EL (cell line): ENCODE measurements around the gene PLXNA4.
A peak's percentile ranks its signal among the peaks of the same experiment; 100 is the strongest.

Experiments used
- DNase-seq: peaks from one replicate; pipeline ENCODE4 v3.0.0-alpha.2; 2016

Gene PLXNA4

GRCh38 chr7:132295175-132295574 is 281.1 kb downstream of the PLXNA4 start:
- peak; percentile 10 for DNase-seq

GRCh38 chr7:132292803-132293202 is 283.5 kb downstream of the PLXNA4 start:
- peak; percentile 2 for DNase-seq

DNA sequence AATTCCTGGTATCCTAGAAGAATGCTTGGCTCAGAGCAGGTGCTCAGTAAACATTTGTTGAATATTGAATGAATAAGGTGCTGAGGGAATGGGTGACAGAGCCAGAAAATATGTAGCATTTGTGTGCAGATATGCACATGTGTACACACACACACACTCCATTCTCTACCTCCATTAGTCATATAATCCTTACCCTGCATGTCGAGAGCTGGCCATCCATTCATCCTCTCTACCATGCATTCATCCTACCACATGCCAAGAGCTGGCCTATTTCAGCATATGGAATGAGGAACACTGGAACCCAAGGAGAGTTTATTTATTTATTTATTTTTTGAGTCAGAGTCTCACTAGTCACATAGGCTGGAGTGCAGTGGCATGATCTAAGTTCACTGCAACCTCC is 284.8 kb downstream of the PLXNA4 start:
- no peak for DNase-seq

DNA sequence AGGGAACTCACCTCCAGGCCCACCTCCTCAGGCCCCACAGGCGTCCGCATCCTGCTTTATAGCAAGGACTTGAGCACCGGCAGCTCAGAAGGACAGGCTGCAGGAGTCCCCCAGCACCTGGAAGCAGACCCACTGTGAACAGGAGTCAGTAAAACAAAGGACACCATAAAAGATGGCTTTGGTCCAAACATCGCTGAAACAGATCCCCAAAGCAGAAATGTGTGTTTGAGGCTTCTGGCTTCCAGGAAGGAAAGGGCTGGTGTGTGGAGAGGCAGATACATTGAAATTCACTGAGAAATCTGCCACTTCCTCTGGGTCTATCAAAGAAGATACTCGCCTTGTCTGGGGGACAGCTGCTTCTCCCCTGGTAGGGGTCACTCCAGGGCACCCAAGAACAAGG is 286.2 kb downstream of the PLXNA4 start:
- no peak for DNase-seq

- no peak for DNase-seq
These were observed 289.4 kb downstream of the PLXNA4 start for GRCh38 chr7:132286836-132287235.

- no peak for DNase-seq
These were observed 295.9 kb downstream of the PLXNA4 start for GRCh38 chr7:132280335-132280734.

DNA sequence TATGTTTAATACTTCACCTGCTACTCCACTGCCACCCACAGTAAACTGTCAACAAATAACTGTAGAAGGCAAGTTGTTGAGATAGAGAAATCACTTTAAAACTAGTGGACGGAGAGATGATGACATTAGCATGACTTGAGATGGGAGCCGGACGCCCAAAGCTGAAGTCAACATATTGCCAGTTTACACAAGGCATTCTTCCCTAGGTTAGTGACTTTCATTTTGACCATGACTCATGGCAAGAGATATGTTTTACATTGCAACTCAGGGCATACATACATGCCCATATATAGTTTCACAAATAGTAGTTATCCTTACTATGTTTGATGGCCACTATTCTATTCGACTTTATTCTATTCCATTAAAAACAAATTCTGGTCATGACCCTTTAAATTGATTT is 296.6 kb downstream of the PLXNA4 start:
- DNase-seq: no peak

DNA sequence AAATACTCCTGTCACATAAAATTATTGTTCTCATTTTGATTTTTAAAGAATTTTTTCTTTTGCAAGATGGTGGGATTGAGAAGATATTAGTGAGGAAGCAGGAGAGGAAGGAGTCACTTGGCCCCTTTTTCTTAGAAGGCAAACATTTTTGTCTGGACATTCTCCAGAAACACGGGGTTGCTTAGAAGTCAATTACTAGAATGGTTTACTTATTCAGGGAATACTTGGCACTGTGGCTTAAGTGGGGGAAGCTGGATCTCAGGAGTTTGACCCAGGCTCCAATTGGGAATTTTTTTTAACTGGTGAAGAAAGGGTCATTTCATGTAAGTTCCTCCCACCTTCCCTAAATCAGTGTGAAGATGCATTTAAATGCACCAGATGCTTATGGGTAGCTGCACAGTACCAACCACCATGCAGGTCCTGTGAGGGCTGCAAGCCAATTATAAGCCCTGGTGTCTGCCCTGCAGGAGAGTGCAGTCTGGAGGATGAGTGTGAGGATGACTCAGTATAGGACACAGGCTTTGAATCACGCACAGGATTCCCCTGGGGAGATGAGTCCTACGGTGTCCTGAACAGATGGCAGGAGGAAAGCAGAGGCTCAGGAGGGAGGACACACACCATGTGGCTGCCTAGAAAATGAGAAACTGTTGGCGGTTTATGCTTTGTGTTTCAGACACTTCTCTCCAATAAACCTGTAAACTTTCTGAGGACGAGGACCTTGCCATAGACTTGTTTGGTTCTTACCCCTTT is 299.1 kb downstream of the PLXNA4 start:
- peak; percentile 42 for DNase-seq

DNA sequence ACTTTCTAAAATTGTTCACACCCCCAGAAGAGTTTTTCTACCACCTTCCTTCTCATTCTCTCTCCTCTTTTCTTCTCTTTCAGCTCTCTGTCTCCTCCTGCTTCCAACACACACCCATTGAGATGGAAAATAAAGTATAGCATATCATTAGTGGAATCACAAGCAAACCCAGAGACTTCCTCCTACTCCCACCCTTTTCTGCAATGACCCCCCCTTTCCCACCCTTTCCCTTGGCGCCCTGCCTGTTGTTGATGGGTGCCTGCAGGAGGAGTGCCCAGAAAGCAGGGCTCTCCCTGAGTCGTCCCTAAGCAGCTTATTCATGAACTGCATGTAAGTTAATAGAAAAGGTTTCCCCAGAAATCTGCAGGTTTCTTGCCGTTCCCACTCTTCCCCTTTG is 300.0 kb downstream of the PLXNA4 start:
- DNase-seq: no peak

GRCh38 chr7:132275416-132276233 is 300.6 kb downstream of the PLXNA4 start:
- DNase-seq: no peak

GRCh38 chr7:132272763-132273371 is 303.4 kb downstream of the PLXNA4 start:
- DNase-seq: no peak

DNA sequence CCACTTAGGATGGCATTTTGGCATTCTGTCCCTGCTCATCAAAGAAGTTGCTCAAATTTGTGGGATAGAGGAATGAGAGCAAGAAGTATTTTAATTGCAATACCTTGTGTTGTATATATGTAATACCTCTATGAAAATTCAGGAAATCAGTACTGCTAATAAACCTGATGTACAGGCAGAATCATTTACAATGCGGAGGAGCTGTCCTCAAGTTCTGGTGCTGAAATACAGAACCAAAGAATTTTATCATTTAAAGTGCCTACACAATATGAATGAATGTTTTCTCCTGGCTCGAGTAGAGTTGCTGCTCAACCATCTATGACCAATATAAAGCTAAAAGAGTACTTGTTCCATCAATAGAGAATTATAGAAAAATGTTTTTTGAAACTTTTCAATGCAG is 305.8 kb downstream of the PLXNA4 start:
- no peak for DNase-seq

DNA sequence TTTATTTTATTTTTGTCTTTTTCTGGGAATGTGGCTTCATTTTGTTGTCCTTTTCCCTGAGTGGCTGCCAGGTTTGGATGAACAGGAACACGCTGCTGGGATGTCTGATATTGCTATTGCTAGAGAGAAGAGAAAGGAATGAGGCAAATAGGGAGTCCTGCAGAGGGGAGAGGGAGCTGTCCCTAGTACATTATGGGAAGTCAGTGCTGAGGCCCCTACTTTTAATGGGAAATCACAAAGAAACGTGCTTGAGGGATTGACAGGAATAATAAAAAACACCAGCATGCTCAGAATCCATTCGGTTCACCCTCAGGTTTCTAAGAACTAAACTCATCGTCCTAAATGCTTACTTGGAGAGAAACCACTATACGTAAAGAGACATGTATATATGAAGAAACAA is 306.6 kb downstream of the PLXNA4 start:
- DNase-seq: no peak

DNA sequence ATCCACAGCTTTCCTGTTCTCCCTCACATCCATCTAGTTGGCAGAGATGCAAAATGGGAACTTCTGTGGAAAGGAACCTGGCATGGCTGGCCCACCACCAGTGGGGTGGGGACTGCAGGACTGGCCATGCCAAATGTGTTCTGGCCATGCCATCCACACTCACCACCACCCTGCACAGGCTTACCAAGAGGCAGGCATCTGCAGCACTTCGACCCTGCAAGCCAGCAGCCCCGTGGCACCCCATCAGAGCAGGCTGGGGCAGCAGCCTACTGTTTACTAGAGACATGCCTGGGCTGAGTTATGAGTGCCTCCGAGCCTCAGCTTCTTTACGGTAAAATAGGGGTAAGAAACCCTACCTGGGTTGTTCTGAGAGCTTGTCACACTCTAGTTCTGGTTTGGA is 313.1 kb downstream of the PLXNA4 start:
- DNase-seq: no peak

DNA sequence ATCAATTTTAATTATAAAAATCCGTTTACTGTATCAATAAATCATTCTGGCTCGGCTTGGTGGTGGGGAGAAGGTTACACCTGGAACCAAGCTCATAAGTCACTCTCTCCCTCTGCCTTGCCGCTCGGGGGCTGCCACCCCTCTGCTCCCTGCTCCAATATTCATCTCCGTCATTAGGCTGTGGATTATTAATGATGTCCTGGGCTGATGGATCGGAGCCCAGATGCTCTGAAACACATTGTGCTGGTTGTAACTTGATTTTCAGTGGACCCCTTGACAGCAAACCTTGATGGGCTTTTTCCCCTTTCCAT is 314.2 kb downstream of the PLXNA4 start:
- no peak for DNase-seq

DNA sequence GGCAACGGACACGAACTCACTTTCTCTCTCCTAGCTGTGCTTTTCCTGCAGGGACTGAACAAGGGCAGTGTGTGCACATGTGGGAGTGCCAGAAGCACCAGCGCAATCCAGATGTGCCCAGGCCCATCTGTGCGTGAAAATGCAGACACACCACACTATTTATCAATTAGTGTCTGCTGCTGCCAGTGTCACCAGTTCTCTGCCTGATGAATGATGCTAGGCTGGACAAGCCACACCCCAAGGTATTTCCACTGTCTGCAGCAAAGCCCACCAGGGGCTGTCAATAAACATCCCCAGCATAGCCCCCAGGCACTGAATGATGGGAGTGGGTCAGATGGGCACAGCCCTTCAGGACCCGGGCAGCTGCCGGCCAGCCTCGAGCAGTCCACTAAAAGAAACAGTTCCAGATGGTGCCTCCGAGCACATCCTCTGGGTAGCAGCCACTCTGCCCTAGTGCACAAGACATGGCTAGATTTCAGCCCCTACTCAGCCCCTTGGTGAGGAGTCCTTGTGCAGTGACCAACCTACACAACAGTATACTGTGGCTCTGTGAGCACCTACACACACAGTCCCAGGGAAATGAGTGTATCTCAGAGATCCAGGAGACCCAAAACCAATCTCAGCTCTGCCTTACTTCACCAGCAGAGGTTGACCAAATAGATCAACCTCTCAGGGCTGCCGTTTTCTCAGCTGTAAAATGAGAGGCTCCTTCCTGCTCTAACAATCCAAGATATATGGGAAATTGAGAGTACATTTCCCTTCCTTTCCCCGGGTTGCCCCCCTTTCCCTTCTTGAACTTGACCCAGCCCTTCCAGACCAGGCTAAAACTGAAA is 314.7 kb downstream of the PLXNA4 start:
- no peak for DNase-seq

DNA sequence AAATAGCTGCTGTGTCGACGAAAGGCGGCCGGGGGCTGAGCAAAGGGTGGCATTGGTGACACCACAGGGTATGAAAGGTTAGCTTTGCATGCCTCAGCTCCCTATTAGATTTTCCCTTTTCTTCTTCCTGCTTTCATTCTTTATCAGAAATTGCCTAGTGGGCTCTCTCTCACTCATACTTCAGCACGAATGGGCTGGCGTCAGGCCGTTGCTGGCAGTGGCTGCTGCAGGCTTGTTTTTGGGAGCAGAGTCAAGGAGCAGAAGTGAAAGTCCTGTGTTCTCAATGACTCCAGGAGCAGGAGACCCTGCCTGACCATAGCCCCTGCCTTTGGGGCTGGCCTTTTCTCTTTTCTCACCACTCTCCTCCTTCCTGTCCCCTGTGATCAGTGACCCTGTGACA is 318.0 kb downstream of the PLXNA4 start:
- DNase-seq: no peak

GRCh38 chr7:132257253-132257652 is 319.0 kb downstream of the PLXNA4 start:
- DNase-seq: no peak

DNA sequence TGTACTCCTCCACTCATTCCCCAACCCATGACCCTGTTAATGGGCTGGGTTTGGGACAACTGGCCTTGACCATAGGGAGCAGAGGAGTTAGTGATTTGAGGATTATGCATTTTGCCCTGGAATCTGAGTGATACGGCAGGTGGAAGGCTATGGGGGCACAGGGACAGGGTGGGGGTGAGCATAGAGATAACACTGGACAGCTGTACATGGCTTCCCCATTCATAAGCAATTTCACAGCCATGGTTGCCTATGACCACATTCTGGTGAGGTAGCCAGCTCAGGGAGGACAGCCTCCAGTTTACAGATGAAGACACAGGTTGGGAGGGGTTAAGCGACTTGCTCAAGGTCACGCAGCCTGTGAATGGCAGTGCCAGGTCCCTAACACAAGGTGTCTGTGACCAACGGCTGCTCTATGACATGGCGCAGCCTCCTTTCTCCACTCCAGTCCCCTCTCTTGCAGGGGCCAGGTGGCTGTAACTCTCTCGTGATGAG is 319.5 kb downstream of the PLXNA4 start:
- no peak for DNase-seq

GRCh38 chr7:132255898-132256297 is 320.4 kb downstream of the PLXNA4 start:
- DNase-seq: no peak

DNA sequence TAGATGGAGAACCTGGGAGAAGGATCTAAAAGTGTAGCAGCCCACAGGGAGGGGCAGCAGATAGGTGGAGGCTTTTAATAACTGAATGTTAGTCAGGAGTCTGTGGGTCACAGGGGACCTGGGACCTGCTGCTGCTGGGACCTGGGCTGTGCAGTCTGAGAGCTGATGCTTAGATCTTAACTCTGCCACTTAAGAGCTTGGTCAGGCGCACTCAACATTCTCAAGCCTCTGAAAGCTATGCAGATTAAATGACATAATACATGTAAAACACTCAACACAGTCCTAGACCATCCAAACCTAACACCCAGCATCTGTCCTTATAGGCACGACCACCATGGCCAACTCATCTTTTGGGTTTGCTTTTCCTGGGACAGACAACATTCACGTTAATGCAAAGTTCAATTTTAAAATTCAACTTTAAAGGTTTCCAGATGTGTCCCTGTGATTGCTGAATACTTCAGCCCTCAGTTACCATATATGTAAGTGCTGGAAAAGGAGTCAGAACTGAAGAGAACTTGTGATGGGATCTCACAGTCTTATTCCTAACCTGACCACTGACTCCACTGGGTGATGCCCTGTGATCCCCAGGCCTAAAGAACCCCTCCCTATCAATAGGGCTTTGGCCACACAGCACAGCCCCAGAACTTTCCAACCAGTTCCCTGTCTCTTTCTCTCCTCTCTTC is 321.0 kb downstream of the PLXNA4 start:
- DNase-seq: no peak

- no peak for DNase-seq
These were observed 321.8 kb downstream of the PLXNA4 start for GRCh38 chr7:132254455-132254854.

DNA sequence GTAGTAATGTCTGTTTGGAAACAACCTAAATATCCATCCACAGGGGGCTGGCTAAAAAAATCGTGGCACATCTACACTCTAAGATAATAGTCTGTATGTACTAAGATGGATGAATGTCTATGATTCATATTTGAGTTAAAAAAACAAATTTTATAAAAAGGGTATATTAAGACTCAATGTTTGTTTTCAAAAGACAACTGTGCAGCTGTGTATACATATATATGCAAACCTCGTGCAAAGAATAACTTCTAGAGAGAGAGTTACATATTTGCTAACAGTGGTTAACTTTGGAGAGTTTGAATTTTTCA is 323.5 kb downstream of the PLXNA4 start:
- DNase-seq: no peak
